NCI-H774 (cell line): ENCODE data around the gene PCDH9.
A peak's percentile ranks its signal among the peaks of the same experiment; 100 is the strongest.
"Not testable (repeated sequence)": the region's sequence is repeated elsewhere in the genome, so short reads cannot be mapped to it uniquely, and the experiment has no call there.

ENCODE experiments used
- DNase-seq: peaks from one replicate; lab custom pipeline; 2025; lab: John Stamatoyannopoulos, UW

PCDH9 gene

GRCh38 chr13:66657165-66657881 lies 572.8 kb downstream of the PCDH9 start:
- peak; percentile 85 for DNase-seq

DNA sequence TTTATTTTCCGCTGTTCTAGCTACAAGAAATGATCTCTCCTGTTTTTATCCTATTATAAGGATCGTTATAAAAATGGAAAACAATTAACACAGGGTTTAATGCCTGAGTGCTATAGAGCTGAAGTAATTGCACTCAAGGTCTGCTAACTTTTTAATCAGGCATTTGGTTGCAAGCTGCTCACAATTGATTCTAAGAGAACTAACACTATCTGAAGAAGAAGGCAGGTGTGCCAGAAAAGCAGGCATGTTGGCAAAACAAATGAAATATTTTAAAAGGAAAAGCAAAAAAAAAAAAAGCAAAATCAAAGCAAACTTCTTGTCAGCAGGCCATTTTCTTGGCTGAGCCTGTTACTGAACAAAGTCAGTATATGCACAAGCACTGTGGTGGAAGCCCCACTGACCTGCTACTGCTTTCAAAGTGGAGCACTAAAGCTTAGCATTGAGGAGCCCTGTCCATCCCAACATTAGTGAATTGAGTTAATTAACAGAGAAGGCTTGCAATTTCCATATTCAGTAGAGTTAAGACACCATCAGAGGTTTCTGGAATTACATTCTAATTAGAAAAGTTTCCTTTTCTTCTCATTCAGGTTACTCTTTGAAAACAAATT lies 574.2 kb downstream of the PCDH9 start:
- DNase-seq: no peak

- no peak for DNase-seq
Measured at GRCh38 chr13:66644855-66645460, 585.2 kb downstream of the PCDH9 start.

GRCh38 chr13:66640231-66640630 lies 589.9 kb downstream of the PCDH9 start:
- DNase-seq: no peak

- no peak for DNase-seq
Measured at GRCh38 chr13:66639044-66639443, 591.1 kb downstream of the PCDH9 start.

DNA sequence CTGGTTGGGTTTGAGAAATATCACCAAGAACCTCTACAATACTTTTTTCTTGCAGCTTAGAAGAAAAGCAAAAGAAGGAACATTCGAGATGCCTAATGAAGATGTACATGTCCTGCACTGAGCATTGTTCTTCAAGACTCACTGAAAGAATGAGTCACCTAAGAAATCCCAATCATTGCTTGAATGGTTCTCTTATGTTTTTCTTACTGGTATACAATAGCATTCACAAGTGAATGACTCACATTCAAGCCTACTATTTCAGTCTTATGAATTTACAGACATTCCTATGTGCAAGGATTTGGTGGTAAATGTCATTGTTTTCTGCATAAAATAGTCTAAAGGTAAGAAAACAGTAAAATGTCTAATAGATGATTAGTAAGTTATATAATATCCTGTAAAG lies 594.6 kb downstream of the PCDH9 start:
- no peak for DNase-seq

GRCh38 chr13:66634384-66634783 lies 595.8 kb downstream of the PCDH9 start:
- no peak for DNase-seq

- DNase-seq: no peak
Measured at GRCh38 chr13:66627512-66627911, 602.6 kb downstream of the PCDH9 start.

- DNase-seq: no peak
Measured at GRCh38 chr13:66624302-66624701, 605.8 kb downstream of the PCDH9 start.

DNA sequence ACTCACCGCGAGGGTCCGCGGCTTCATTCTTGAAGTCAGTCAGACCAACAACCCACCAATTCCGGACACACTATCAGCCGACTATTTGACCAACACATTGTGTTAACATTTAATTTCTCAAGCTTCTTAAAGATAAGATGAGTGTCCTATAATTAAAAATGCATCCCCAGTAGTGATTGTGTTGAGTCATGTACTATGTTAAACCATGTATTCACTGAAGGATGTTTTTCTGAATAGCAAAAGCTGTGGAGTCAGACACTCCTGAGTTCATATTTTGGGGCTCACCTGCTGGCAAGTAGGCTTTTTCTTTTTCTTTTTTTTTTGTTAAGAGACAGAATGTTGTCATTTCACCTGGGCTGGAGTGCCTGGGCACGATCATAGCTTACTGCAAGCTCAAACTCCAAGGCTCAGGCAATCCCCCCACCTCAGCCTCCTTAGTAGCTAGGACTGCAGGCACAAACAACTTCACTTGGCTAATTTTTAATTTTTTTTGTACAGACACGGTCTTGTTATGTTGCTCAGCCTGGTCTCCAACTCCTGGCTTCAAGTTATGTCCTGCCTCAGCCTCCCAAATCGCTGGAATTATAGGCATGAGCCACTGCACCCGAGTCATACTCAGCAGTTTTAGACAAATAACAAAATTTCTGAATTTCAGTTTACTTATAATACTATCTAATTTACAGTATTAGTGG lies 606.9 kb downstream of the PCDH9 start:
- no peak for DNase-seq

- DNase-seq: not testable (repeated sequence)
Measured at GRCh38 chr13:66621906-66622447, 608.2 kb downstream of the PCDH9 start.

DNA sequence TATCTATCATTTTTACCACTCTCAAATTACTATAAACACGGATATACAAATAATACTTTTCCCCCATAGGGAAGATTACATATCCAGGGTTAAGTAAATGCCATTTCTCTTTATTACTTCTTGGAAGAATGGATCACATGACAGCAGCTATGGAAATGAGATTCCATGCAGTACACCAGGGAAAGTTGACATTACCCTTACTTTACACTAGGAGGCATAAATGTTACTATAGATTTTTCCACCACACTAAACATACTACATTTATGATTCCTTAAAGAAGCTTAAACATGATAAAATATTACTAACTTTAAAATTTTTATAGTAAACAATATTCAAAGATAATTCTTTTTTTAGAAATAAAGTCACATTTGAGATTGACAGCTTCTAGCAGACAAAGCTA lies 611.4 kb downstream of the PCDH9 start:
- no peak for DNase-seq

- DNase-seq: no peak
Measured at GRCh38 chr13:66617786-66618185, 612.4 kb downstream of the PCDH9 start.

DNA sequence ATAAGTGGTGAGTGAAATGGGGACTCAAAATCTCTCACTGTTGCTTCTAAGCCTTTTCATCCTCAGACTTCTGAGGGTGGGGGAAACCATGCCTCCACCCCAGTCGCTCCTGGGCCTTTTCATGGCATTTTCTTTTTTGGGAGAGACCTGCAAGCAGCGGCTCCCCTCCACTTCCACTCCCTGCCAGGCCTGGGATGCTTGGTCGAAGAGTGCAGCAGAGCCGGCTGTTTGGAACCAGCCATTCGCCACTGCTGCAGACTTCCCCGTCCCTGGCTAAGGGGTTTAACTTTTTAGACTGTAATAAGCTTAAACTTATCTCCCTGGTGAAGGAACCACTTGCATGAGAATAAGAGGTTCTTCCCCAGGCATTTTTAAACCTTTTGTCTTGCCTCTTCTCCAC lies 617.2 kb downstream of the PCDH9 start:
- no peak for DNase-seq

DNA sequence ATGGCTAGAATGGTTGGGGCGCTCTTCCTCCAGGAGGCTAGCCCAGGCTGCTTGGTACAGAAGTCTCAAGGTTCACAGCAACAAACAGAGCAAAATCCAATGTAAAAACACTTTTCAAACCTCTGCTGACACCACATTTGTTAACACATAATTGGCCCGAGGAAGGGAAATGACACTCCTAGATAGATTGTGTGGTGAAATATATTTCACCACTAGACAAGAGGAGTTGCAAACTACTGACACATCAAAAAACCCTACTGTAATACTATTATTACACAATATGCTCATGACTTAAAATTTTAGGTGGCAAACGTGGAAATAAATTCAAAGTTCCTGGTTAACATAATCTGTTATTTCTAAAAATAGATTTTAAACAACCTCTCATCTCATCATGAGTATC lies 643.6 kb downstream of the PCDH9 start:
- no peak for DNase-seq

DNA sequence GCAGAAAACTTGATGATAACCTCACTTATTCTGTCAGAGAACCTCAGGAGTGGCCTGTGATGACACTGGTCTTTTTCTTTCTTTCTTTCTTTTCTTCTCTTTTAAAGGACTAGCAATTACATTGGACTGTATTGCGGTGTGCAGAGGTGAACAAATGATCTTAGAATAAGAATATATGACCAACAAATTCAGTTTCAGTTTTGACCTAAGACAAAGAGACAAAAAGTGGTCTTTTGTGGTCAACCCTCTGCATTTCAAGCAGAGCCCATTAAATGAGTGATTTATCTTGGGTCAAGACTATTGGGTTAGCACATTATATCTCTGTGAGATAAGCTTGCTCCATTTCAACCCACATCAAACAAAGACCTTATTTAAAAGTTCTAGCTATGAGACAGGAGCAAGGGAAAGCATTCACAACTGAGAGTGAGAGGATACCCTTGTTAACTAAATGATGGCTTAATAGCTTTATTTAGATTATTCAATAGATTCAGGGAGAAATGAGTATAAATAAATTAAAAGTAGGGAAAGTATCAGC lies 644.4 kb downstream of the PCDH9 start:
- no peak for DNase-seq

GRCh38 chr13:66581675-66582074 lies 648.5 kb downstream of the PCDH9 start:
- DNase-seq: no peak

DNA sequence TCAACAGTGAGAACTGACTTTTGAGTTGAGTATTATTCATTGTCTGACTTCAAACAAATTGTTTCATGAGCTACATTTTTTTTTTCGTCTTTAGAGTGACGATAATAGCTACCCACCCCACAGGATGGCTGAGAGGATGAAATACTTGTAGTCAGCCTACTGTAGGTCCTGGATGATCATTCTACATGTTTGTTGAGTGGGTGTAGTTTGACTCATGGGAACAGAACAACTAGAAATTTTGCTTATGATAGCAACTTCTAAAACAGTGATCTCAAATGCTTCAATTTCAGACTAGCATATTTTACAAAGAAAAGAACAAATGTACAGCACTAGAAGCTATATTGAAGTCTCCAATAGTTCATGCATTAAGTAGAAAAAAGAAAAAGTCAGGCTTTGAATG lies 651.8 kb downstream of the PCDH9 start:
- no peak for DNase-seq

DNA sequence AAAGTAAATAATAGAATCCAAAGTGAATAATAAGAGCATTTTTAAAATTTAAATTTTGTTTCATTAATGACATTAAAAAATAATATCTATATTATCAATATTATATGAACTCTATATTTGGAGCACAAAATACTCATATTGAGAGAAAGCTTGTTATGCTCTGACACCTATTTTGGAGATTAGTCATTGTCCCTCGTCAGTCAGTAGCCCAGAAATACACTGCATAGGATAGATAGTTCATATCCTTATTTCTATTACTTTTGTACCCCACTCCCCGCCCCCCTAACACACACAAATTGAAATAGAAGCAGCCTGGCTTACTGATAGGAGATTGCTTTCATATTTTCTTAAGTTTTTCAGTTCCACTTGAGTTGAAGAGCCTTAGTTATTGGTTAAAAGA lies 652.8 kb downstream of the PCDH9 start:
- DNase-seq: no peak

DNA sequence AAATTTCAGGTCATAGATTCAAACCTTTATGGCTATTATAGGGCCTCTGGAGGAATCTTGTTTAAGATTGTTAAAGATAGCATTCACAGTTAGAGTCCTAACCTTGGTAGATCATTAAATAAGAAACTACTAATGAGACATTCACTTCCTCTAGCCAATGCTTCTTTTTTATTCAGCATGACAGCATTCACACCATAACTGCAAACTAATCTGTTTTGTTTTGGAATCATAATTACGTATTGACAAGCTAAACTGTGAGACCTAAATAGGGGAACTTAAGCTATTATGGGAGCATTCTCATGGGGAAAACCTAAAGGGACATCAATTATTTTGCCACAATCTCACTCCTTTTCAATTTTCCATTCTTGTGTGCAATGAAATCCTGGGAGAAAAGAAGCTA lies 653.8 kb downstream of the PCDH9 start:
- DNase-seq: no peak

DNA sequence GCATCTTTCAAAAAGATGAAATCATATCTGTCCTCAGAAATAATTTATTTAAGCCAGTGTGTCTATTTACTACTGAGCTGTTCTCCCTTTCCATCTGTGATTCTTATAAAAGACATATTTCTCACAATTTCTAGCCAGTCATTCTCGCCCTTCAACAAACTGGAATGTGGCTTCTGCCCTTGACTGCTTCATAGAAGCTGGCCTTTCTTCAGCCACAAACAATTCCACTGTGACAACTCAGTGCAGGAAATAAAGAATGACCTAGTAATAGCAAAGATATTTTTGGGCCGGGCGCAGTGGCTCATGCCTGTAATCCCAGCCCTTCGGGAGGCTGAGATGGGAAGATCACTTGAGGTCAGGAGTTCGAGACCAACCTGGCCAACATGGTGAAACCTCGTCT lies 655.5 kb downstream of the PCDH9 start:
- no peak for DNase-seq

DNA sequence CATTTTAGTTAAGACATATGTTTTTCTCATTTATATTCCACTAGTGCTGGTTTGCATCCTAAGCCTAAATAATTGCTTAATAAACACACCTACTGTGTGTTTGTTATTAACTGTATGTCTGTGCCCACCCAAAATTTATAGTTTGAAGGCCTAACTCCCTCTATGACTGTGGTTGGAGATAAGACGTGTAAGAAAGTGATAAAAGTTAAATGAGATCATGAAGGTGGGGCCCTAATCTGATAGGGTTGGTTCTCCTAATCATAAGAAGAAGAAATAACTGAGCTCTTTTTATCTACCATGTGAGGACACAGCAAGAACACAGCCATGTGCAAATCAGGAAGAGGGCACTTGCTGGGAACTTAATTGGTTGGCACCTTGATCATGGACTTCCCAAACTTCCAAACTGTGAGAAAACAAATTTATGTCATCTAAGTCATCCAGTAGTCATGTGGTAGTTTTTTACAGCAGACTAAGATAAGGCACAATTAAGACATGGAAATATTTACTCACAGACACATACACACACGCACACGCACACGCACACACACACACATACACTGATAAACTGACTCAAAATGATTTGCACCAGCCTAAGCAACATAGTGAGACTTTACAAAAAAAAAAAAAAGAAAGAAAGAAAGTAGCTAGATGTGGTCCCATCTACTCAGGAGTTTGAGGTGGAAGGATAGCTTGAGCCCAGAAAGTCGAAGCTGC lies 662.1 kb downstream of the PCDH9 start:
- DNase-seq: no peak
